Measurements from ENCODE around the gene FGD4.

FGD4 gene

DNA sequence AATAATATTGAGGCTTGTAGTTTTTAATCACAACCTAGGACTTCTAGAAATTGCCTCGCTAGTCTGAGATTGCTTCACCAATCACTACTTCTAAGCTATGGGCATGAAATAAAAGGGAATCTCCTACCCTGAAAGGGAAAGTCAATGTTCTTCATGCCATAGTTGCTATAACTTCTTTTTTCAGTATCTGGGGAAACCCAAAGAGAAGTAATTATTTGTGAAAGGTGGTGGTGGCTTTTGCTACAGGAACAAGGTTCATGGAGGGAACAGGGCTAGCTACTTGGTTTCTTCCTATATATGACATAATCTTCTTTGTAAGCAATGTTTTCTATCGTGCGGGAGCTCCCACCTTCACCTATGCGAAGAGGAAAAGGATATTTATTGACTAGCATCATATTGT lies 218.2 kb downstream of the FGD4 start:
- DNase-seq: no peak

DNA sequence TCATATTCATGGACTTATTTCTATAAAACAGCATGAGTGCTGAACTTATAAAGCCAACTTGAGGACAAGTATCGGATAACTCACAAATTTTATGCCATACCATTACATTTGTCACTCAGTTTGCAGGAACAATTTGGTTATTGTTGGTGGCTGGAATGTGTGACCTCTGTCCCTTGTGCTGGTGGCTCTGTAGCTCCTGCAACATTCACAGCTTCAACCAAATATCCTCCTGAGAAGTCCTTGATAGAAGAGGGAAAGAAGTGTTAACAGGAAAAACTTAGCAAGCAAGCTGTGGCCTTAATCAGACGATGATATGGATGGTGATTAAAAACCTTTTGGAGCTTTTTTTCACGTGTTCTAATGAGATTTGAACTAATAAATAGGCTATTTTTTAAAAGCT lies 218.8 kb downstream of the FGD4 start:
- no peak for DNase-seq

DNA sequence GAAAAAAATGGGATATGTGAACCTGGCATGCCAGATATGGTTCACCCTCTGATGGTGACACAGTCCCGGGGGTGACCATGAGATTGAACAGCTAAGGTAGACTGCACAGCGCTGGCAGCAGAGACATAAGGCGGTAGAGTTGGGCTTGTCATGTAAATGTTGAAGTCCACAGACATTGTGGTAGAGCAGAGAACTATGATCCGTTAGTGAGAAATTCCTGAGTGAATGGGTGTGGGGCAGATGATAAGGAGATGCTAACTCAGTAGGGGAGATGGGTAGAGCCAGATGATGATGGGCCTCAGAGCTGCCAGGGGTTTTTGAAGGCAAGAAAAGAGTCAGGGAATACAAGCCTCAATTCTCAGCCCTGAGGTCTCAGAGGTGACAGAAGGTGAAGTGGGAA lies 228.6 kb downstream of the FGD4 start:
- no peak for DNase-seq

DNA sequence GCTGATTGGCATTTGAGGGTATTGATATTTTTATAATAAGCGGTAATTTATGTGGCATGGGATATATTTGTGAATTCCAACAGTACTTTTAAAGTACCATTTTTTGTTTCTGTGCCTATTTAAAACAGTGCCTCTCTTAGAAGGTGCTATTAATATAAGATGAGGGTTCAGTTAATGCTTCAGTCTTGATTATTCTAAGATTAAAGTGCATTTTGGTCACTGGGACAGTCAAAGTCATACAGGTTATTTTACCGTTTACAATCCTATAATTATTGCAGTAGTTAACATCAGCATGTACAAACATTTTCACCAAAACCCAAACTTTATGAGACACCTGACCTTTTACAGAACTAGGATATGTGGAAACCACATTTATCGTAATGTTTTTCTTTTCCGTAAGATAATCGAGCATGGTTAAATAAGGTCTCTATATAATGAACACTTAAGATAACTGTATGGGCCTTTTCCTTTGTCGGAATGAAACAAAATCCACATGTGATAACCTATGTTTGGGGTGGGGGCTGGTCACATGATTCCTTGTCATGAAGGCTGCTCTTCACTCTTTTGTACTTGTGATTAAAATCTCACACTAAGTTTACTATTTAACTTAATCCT lies 242.0 kb downstream of the FGD4 start:
- no peak for DNase-seq

DNA sequence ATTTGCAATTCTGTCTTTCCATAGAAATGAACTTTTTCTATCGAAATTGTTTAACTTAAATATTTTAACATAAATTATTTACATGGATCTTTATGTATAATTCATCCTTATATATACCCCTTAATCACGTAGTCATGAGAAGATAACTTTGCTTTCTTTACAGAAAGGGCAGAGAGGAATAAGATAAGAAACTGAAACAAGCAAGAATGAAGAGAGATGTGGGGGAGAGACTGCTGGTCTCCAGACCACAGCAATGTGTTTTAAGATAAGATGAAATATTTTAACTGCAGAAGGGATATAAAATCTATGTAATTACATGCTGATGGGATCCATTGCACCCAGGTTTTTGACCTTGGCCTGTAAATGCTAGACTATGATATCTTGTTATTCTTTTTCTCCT lies 245.1 kb downstream of the FGD4 start:
- DNase-seq: no peak

DNA sequence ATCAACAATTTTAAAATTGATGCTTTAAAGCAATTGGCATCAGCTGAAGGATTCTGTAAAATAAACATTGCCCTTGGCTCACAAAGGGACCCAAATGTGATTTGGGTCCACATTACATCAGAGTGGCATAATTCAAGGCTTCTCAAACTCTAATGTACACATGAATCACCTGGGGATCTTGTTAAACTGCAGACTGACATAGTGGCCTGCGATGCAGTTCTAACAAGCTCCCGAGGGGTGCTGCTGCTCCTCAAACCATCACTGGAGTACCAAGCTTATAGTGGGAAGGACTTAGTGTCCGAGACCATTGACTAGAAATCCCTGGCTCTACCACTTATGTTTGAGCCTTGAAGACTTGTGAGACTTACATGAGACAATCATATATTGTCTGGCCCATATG lies 247.9 kb downstream of the FGD4 start:
- DNase-seq: no peak

DNA sequence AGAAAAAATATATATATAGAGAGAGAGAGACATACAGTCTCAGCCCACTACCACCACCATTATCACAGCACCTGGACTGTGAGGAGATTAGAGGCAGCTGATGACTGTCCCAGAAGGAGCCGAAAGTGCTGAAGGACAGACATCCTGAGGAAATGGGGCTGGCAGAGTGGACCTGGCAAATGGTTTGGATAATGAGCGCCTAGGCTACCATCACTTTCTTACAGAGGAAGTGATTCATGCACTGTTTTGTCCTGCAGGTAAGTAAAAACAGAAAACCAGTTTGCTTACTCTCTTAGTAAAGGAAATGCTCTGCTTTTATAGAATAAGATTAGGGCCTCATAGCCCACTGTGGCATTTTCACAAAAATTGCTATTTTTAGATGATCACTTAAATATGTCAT lies 251.2 kb downstream of the FGD4 start:
- DNase-seq: no peak

DNA sequence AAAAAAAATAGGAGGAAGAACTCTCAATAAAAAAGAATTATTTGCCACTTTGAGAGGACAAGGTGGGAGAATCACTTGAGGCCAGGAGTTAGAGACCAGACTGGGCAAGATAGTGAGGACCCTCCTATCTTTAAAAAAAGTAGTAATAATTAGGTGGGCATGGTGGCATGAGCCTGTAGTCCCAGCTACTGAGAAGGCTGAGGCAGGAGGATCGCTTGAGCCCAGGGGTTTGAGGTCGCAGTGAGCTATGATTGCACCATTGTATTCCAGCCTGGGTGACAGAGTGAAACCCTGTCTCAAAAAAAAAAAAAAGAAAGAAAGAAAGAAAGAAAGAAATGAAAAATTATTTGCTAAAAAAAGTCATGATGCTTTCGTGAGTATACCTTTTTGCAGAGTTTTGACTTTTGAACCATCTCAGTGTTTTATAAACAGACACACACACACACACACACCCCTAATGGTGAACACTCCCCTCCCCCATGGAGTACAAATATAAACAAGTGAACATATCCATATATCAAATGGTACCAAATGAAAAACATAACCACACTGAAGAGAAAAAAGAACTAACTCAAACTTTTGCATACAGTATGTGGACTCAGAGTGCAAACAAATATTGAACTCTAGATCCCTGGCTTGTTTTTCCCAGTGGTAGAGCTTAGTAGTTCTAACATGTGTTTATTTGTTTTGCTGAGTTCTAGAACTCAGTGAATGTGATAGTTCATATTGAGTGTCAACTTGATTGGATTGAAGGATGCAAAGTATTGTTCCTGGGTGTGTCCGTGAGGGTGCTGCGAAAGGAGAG lies 252.0 kb downstream of the FGD4 start:
- DNase-seq: no peak

DNA sequence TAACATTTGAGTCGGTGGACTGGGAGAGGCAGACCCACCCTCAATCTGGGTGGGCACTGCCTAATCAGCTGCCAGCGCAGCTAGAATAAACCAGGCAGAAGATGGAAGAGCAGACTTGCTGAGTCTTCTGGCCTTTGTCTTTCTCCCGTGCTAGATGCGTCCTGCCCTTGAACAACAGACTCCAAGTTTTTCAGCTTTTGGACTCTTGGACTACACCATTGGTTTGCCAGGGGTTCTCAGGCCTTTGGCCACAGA lies 252.5 kb downstream of the FGD4 start:
- DNase-seq: no peak

DNA sequence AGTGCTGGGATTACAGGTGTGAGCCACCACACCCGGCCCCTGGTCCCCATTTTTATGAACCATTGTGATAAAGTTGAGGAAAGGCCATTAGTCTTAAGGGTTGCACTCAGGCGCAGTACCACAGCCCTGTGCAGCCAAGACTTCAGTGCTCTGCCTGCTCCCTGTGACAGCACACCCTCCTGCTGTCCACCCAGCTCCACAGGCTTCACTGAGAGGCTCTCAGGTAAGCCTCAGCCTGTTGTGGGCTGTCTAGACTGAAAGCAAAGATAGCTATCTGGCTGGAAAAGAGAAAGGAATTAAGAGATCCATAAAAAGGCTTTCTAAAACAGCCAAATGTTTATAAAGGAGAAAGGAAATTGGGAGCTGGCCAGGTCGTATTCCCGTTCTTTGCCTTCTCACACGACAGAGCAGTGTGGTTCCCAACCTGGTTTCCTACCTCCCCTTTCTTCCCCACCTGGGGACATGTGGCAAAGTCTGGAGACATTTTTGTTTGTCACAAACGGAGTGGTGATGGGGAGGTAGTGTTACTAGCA lies 260.6 kb downstream of the FGD4 start:
- no peak for DNase-seq

DNA sequence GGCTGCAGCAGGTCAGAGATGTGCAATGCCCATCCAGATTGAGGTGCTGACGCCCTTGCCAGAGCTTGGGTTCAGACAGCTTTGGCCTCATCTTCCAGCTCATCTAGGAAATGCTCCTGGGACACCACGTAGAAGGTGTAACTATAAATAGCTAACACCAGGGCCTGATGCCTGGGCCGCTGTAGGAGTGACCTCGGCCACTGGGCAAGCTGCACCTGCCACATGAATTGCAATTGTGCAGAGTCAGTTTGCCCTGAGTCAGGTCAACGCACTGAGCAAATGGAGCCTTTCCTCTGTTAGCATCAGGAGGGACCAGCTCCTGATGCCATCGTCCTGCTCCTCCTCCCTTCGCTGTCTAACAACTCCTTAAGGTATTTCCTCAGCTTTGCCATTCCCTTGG lies 262.3 kb downstream of the FGD4 start:
- no peak for DNase-seq

DNA sequence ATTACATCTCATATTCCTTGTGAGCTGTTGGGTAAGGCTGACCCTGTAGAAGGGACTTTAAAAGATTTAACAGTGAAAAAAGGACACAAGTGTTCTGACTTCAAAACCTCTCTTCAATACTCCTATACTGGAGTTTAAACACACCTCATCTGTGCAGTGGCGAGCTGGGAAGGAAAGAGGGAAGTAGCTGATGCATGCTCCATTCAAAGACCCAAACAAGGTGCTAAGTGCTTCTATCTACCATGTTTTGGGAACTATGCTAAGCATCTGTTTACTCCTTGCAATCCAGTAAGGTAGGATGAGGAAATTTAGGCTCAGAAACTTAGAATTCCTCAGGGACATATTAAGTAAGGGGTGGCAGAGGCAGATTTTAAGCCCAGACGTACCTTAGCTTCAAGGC lies 263.3 kb downstream of the FGD4 start:
- DNase-seq: no peak

DNA sequence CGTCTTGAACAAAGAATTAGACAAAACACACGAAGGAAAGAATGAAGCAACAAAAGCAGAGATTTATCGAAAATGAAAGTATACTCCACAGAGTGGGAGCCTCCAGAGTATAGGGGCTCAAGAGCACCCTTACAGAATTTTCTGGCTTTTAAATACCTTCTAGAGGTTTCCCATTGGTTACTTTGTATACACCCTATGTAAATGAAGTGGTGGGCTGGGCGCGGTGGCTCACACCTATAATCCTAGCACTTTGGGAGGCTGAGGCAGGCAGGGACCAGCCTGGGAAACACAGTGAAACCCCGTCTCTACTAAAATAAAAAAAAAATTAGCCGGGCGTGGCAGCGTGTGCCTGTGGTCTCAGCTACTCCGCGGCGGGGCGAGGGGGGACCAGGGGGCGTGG lies 266.7 kb downstream of the FGD4 start:
- DNase-seq: no peak

DNA sequence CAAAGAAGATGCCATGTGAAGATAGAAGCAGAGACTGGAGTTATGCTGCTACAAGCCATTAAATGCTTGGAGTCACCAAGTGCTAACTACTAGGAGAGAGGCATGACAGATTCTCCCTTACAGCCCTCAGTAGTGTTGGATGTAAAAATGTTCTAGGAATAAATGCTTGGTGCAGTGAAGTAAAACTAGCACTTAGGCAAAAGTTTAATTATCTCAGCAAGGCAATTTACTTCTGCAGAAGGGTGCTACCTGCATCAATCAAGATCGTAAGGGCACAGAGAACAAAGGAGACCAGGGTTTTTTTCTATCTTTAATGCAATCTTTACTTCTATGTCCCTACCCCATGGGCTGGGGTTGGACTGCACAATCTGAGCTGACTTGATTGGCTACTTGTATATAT lies 270.2 kb downstream of the FGD4 start:
- no peak for DNase-seq

DNA sequence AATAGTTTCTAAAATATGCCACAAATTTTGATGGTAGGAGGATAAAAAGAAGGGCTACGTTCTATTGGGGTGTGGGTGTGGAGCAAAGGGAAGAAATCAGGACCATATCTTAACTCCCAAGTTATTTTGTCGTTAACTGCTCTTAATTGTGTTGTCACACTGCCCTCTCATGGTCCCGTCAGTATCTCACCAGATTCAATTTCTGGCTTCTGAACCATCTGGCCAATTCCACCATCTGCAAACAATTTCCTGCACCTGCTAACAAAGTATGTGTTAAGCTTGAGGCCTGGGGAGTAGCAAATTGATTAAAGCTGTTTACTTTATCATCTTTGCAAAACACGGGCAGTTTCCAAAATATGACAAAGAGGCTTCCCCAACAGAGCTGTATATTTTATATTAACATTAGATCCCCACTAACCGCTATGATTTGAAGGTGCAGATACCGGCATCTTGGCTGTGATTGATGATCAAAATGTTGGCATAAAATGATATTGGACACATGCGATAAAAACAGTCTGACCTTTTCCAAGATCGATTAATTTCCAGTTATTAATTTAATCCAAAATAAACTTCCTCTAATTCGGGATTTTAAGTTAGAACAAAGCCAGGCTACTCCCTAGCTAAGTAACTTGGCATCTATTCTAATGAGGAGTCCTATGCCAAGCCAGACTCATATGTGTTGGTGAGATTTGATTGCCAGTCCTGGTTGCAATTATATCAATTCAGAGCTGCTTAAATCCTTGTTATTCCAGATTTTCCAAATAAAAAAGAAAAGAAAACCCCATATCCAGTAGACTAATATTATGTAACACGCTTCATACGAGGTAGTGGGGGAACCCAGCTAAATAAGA lies 272.8 kb downstream of the FGD4 start:
- no peak for DNase-seq

DNA sequence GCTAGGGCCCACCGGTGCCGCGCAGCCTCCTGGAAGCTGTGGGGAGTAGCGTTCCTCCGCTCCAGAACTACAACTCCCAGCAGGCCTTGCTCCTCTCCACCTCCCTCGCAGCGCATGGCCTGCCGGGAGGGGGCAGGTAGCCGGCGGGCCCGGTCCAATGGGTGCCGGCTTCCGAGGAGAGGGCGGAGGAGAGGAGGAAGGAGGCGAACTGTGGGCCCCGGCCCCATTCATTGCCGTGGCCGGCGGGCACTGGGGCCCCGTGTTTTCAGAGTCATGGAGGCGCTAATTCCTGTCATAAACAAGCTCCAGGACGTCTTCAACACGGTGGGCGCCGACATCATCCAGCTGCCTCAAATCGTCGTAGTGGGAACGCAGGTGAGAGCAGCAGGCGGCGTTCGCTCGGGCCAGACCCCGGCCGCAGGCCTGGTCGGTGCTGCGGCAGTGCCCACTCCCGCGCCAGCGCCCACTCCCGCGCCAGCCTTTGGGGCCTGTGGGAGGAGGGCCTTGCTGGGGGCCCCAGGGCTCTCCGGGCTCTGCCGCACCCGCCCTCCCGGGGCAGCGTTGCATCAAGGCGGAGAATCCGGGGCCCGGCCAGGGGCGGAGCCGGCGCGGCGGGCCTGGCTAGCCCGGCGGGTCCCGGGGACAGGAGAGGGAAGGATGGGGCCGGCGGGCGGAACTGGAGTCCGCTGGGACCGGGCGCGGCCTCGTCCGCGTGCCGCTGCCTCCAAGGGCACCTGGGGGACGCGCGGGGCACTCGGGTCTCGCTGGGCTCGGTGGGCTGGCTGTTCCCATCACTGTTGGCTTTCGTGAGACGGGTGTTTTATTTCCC lies 279.9 kb downstream of the FGD4 start, which contains the start of gene DNM1L:
Gene DNM1L, plus strand, starts transcription at position 211 of the 829 bp plus-strand sequence. Its CDS starts 63 bp downstream, at position 274.
- DNase-seq: peak; percentile 84

DNA sequence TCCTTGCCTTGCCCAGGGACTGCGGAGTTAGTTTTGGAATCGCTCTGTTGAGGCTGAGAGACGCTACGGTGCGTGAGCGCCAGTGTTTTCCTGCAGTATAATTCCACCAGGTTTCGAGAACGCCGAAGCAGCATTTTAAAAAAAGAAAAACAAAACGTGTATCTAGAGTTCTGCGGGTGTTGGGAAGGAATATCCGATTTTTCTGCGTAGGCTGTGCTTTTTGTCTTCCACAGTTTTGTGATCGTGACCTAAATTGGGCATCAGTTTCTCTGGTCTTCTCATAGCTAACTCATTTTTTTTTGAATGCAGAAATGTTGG lies 280.5 kb downstream of the FGD4 start:
- DNase-seq: no peak

DNA sequence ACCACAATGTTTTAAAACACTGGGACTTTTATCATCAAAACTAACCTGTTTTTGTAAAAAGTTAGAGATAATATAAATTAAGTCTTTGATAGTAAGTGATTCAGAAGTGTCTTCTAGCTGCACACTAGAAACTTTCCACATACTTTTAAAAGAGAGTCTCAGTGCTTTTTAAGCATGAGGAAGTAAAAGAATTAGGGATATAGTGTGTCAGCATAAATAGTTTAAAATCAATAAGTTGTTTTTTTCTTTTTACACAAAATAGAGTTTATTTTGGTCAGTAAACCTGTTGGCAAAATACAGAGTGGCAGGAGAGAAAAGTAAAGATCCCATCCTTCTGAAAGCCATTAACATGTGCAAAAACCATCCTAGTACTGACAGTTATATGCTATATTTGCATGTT lies 281.4 kb downstream of the FGD4 start:
- no peak for DNase-seq

DNA sequence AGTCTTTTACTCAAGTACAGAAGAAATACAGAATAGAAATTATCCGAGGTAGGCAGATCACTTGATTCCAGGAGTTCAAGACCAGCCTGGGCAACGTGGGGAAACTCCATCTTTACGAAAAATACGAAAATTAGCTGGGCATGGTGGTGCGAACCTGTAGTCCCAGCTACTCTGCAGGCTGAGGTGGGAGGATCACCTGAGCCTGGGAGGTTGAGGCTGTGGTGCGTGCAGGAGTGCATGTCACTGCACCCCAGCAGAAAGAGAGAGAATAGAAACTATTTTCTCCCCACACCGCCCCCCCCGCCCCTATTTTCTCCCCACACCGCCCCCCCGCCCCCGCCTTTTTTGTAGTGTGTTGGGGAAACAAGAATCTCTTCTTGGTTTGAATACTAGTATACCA lies 281.9 kb downstream of the FGD4 start:
- DNase-seq: no peak

DNA sequence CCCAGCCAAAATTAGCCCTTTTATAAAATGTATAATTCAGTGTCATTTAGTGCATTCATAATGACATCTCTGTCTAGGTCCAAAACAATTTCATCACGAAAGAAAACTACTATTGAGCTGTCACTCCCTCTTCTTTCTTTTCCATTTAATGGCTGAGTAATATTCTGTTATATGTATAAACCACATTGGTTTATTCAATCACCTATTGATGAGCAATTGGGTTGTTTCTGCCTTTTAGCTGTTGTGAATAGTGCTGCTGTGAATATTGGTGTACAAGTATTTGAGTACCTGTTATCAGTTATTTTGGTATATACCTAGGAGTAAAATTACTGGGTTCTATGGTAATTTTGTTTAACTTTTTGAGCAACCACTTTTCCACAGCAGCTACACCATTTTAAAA lies 287.0 kb downstream of the FGD4 start:
- no peak for DNase-seq

DNA sequence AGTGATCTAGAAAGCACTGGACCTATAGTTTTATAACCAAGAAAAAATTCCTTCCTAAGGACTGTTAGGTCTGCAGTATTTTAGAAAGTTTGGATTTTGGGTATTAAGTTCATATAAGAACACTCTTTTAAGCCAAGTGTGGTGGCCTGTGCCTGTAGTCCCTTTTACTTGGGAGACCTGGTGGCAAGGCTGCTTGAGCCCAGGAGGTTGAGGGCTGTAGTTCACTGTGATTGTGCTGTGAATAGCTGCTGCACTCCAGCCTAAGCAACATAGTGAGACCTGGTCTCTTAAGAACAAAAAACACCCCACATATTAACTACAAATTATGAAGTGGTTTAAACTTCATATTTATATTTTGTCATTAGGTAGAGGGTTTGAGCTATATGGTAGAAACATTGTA lies 289.4 kb downstream of the FGD4 start:
- no peak for DNase-seq

DNA sequence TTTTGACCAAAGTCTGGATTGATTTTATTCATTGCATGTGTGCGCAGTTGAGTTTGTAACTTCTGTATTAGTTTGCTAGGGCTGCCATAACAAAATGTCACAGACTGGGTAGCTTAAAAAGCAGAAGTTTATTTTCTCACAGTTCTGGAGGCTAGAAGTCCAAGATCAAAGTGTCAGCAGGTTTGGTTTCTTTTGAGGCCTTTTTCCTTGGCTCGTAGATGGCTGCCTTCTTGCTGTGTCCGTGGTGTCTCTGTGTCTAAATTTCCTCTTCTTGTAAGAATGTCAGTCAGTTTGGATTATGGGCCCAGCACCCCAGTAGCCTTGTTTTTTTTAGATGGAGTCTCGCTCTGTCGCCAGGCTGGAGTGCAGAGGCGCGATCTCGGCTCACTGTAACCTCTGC lies 291.6 kb downstream of the FGD4 start:
- DNase-seq: no peak

DNA sequence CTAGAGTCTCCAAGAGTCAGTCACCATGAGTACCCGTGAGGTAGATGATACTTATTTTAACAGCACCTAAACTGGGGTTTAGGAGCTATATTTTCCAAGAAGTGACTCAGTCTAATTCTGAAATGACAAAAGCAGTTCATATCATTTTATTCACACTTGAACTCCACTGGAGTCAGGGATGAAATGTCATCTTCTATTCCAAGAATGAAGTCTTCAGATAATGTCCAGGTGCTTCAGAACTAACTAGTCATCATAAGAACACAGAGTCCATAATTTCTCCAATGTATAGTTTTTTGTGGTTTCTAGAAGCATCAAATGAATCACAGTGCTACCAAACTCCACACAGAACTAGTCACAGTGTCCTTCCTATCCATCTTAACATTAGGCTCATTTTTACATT lies 293.0 kb downstream of the FGD4 start:
- no peak for DNase-seq
